Right atrium auricular region (tissue), 2 donors: Measurements from ENCODE around the gene RAB20. TPM values are rescaled to one million over a fixed set of nuclear protein-coding genes. Genes with fewer than 3 reads are reported as not detected.

Experiments
- DNase-seq: peaks from one replicate; pipeline ENCODE4 v3.0.0-alpha.2; 2019; ENCODE audit warnings: low spot score
- H3K27ac ChIP-seq, 2 donors: fragments of 200-600 bp; sonication (generic); 1 replicate in 1 of 2; 2 replicates in 1 of 2; pipeline ENCODE4 v1.5.1; 2016 to 2019
- H3K27me3 ChIP-seq, 2 donors: fragments of 200-600 bp; sonication (generic); one replicate each; pipeline versions ENCODE4 v1.5.1 to v1.6.0; 2017 to 2019
- H3K36me3 ChIP-seq: fragments of 200-600 bp; sonication (generic); one replicate; pipeline ENCODE4 v1.5.1; 2016
- H3K4me1 ChIP-seq, 2 donors: fragments of 200-600 bp; sonication (generic); one replicate each; pipeline versions ENCODE4 v1.5.1 to v1.6.0; 2017 to 2019
- H3K4me3 ChIP-seq, 2 donors: fragments of 200-600 bp; sonication (generic); 1 replicate in 1 of 2; 2 replicates in 1 of 2; pipeline ENCODE4 v1.5.1; 2017 to 2019; ENCODE audit warnings: mild to moderate bottlenecking in 1 of 2, moderate library complexity in 1 of 2
- H3K9me3 ChIP-seq, 2 donors: fragments of 200-600 bp; sonication (generic); one replicate each; pipeline ENCODE4 v1.5.1; 2019
- CTCF ChIP-seq, 2 donors: fragments of 200-600 bp; sonication (generic); IDR thresholded peaks; one replicate each; pipeline ENCODE4 v1.5.1; 2019; ENCODE audit warnings: antibody characterized with exemption in 2 of 2
- total RNA-seq, 2 donors: library from RNA; depleted of rRNA; stranded (reverse); fragments of >200 nt; gene quantifications; one replicate each; pipeline ENCODE4 v1.1.0, GENCODE V29; 2016

Gene RAB20
- total RNA-seq, 2 donors from 2014 or later, result 10.8 to 15.7 TPM

GRCh38 chr13:110486061-110486715 lies 75.3 kb downstream of the RAB20 start:
- H3K9me3 ChIP-seq, result no peaks in the 10 kb centered on the region
- TF ChIP-seq CTCF (IDR thresholded peaks at IDR 0.05), result no peak
- H3K36me3 ChIP-seq, result peaks cover 84% of the 10 kb centered on the region
- H3K4me1 ChIP-seq, result no peaks in the 10 kb centered on the region
- no peak for DNase-seq
- H3K4me3 ChIP-seq, result no peak overlapping the region
- no peaks in the 10 kb centered on the region for H3K27me3 ChIP-seq
- no peak overlapping the region for H3K27ac ChIP-seq

- no peak for TF ChIP-seq CTCF (IDR thresholded peaks at IDR 0.05)
- Histone ChIP-seq H3K4me1 (no peaks in the 10 kb centered on the region), H3K36me3 (peaks cover 80% of the 10 kb centered on the region), H3K27ac (no peak overlapping the region), H3K27me3 (no peaks in the 10 kb centered on the region), H3K9me3 (no peaks in the 10 kb centered on the region), H3K4me3 (no peak overlapping the region)
- DNase-seq, result no peak
These were observed 75.9 kb downstream of the RAB20 start for GRCh38 chr13:110485604-110486003.

- no peak for DNase-seq
- Histone ChIP-seq H3K27me3 (no peaks in the 10 kb centered on the region), H3K9me3 (no peaks in the 10 kb centered on the region), H3K4me1 (no peaks in the 10 kb centered on the region), H3K36me3 (peaks cover 78% of the 10 kb centered on the region), H3K4me3 (no peak overlapping the region), H3K27ac (no peak overlapping the region)
- no peak for TF ChIP-seq CTCF (IDR thresholded peaks at IDR 0.05)
These were observed 77.1 kb downstream of the RAB20 start for GRCh38 chr13:110484290-110485048.

GRCh38 chr13:110483386-110483968 lies 78.0 kb downstream of the RAB20 start:
- peaks cover 78% of the 10 kb centered on the region for H3K36me3 ChIP-seq
- no peak overlapping the region for H3K27ac ChIP-seq
- no peaks in the 10 kb centered on the region for H3K27me3 ChIP-seq
- H3K4me1 ChIP-seq, result peaks cover 0 to 4% of the 10 kb centered on the region in 2 donors
- no peak overlapping the region for H3K4me3 ChIP-seq
- H3K9me3 ChIP-seq, result no peaks in the 10 kb centered on the region
- TF ChIP-seq CTCF (IDR thresholded peaks at IDR 0.05), result no peak
- DNase-seq, result no peak

GRCh38 chr13:110480161-110480560 lies 81.4 kb downstream of the RAB20 start:
- DNase-seq, result no peak
- H3K4me1 ChIP-seq, result peaks cover 0 to 21% of the 10 kb centered on the region in 2 donors
- no peaks in the 10 kb centered on the region for H3K9me3 ChIP-seq
- peaks cover 81% of the 10 kb centered on the region for H3K36me3 ChIP-seq
- no peak for TF ChIP-seq CTCF (IDR thresholded peaks at IDR 0.05)
- H3K27me3 ChIP-seq, result no peaks in the 10 kb centered on the region
- H3K27ac ChIP-seq, result no peak overlapping the region
- H3K4me3 ChIP-seq, result no peak overlapping the region
